Measurements from ENCODE around the gene CDCP1.

The CDCP1 gene

GRCh38 chr3:45119376-45119775 is 26.8 kb downstream of the CDCP1 start:
- Histone ChIP-seq H3K27me3 (ENCODE audit: insufficient read depth, poor library complexity, severe bottlenecking) (peaks cover 3% of the 10 kb centered on the region), H3K4me3 (replicated peaks; ENCODE audit: insufficient read depth, low read length) (no peak overlapping the region), H3K27ac (replicated peaks) (no peak overlapping the region)
- DNase-seq (ENCODE audit: low read depth in 1 of 2, low spot score in 1 of 2), result no peak
- TF ChIP-seq GABPA (IDR thresholded peaks at IDR 0.05; ENCODE audit: low read depth) (no peak), CTCF (IDR thresholded peaks at IDR 0.05; ENCODE audit: insufficient read depth, low read length) (no peak), SPI1 (IDR thresholded peaks at IDR 0.05; ENCODE audit: borderline replicate concordance, low read depth) (no peak), POLR2AphosphoS5 (IDR thresholded peaks at IDR 0.05; ENCODE audit: low read depth) (no peak)
- TF ChIP-seq, protein P1, sequence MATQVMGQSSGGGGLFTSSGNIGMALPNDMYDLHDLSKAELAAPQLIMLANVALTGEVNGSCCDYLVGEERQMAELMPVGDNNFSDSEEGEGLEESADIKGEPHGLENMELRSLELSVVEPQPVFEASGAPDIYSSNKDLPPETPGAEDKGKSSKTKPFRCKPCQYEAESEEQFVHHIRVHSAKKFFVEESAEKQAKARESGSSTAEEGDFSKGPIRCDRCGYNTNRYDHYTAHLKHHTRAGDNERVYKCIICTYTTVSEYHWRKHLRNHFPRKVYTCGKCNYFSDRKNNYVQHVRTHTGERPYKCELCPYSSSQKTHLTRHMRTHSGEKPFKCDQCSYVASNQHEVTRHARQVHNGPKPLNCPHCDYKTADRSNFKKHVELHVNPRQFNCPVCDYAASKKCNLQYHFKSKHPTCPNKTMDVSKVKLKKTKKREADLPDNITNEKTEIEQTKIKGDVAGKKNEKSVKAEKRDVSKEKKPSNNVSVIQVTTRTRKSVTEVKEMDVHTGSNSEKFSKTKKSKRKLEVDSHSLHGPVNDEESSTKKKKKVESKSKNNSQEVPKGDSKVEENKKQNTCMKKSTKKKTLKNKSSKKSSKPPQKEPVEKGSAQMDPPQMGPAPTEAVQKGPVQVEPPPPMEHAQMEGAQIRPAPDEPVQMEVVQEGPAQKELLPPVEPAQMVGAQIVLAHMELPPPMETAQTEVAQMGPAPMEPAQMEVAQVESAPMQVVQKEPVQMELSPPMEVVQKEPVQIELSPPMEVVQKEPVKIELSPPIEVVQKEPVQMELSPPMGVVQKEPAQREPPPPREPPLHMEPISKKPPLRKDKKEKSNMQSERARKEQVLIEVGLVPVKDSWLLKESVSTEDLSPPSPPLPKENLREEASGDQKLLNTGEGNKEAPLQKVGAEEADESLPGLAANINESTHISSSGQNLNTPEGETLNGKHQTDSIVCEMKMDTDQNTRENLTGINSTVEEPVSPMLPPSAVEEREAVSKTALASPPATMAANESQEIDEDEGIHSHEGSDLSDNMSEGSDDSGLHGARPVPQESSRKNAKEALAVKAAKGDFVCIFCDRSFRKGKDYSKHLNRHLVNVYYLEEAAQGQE (IDR thresholded peaks at IDR 0.05; ENCODE audit: insufficient replicate concordance, low read depth), result no peak

DNA sequence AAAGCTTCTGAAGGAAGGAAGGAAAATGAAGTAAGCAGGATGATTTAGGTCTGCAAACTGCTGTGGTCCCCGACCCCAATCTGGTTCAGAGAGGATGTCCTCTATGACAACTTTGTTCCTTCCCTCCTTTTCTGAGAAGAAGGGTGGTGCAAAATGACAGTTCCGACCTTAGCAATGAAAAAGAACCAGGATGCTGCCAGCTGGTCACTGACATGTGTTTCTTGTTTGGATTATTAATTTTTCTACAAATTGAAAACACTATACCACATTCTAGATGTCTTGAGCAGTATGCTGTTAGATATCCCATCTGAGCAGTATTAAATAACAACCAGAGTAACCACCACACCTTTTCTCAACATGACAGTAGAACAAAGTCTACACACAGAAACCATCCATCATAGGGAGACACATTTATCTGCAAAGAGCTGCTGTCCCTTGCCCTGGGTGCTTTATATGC is 27.5 kb downstream of the CDCP1 start:
- TF ChIP-seq SPI1 (IDR thresholded peaks at IDR 0.05; ENCODE audit: borderline replicate concordance, low read depth), result no peak
- TF ChIP-seq GABPA (IDR thresholded peaks at IDR 0.05; ENCODE audit: low read depth), result no peak
- TF ChIP-seq CTCF (IDR thresholded peaks at IDR 0.05; ENCODE audit: insufficient read depth, low read length), result no peak
- TF ChIP-seq, protein P1 (IDR thresholded peaks at IDR 0.05; ENCODE audit: insufficient replicate concordance, low read depth), result no peak
- TF ChIP-seq POLR2AphosphoS5 (IDR thresholded peaks at IDR 0.05; ENCODE audit: low read depth), result no peak
- Histone ChIP-seq H3K27me3 (ENCODE audit: insufficient read depth, poor library complexity, severe bottlenecking) (peaks cover 3% of the 10 kb centered on the region), H3K4me3 (replicated peaks; ENCODE audit: insufficient read depth, low read length) (no peak overlapping the region), H3K27ac (replicated peaks) (no peak overlapping the region)
- no peak for DNase-seq (ENCODE audit: low read depth in 1 of 2, low spot score in 1 of 2)

- Histone ChIP-seq H3K4me3 (replicated peaks; ENCODE audit: insufficient read depth, low read length) (no peak overlapping the region), H3K27me3 (ENCODE audit: insufficient read depth, poor library complexity, severe bottlenecking) (peaks cover 3% of the 10 kb centered on the region), H3K27ac (replicated peaks) (no peak overlapping the region)
- DNase-seq (ENCODE audit: low read depth in 1 of 2, low spot score in 1 of 2), result no peak
- no peak for TF ChIP-seq POLR2AphosphoS5 (IDR thresholded peaks at IDR 0.05; ENCODE audit: low read depth)
- TF ChIP-seq GABPA (IDR thresholded peaks at IDR 0.05; ENCODE audit: low read depth), result no peak
- TF ChIP-seq CTCF (IDR thresholded peaks at IDR 0.05; ENCODE audit: insufficient read depth, low read length), result no peak
- TF ChIP-seq SPI1 (IDR thresholded peaks at IDR 0.05; ENCODE audit: borderline replicate concordance, low read depth), result no peak
- TF ChIP-seq, protein P1 (IDR thresholded peaks at IDR 0.05; ENCODE audit: insufficient replicate concordance, low read depth), result no peak
Observed at GRCh38 chr3:45116350-45116749, 29.8 kb downstream of the CDCP1 start.
